ENCODE data around the gene RCVRN.
A peak's percentile ranks its signal among the peaks of the same experiment; 100 is the strongest.

RCVRN gene

GRCh38 chr17:9951803-9952202, 46.7 kb upstream of the RCVRN start:
- ChIA-PET POLR2A (no interaction called here), CTCF (interaction anchor here (1.0 kb wide), 1 partner anchor 23 kb away, joined by 3 read pairs; no protein-coding TSS in a partner anchor)
- Histone ChIP-seq H3K4me1 (ENCODE audit: control insufficient read depth, insufficient read depth, low read length) (no peaks in the 10 kb centered on the region), H3K27ac (ENCODE audit: extremely low read depth, low read depth, low read length) (no peak overlapping the region), H3K9me3 (ENCODE audit: control insufficient read depth, insufficient read depth, low read depth, low read length) (no peaks in the 10 kb centered on the region), H3K36me3 (ENCODE audit: control insufficient read depth in 2 of 2, insufficient read depth in 1 of 2, low read length in 2 of 2) (no peaks in the 10 kb centered on the region), H3K4me3 (ENCODE audit: low read depth, low read length) (no peak overlapping the region)
- no peak for TF ChIP-seq SETDB1 (IDR thresholded peaks at IDR 0.05; ENCODE audit: insufficient read length, low read length)
- TF ChIP-seq REST (tag by site-specific recombination; IDR thresholded peaks at IDR 0.05), result peak; percentile 76

GRCh38 chr17:9948928-9949327, 43.9 kb upstream of the RCVRN start:
- H3K9me3 ChIP-seq (ENCODE audit: control insufficient read depth, insufficient read depth, low read depth, low read length), result no peaks in the 10 kb centered on the region
- TF ChIP-seq ZNF148 (tag by site-specific recombination; IDR thresholded peaks at IDR 0.05; ENCODE audit: borderline replicate concordance) (no peak), ZNF600 (tag by site-specific recombination; IDR thresholded peaks at IDR 0.05) (no peak)
- H3K4me3 ChIP-seq (ENCODE audit: low read depth, low read length), result no peak overlapping the region
- CTCF ChIA-PET, result interaction anchor here (0.5 to 1.8 kb wide), 5 partner anchors 10 to 379 kb away, joined by 3 to 6 read pairs (median 4); no protein-coding TSS in a partner anchor
- POLR2A ChIA-PET, result no interaction called here
- no peak overlapping the region for H3K27ac ChIP-seq (ENCODE audit: extremely low read depth, low read depth, low read length)
- H3K4me1 ChIP-seq (ENCODE audit: control insufficient read depth, insufficient read depth, low read length), result no peaks in the 10 kb centered on the region; the same call in 1 of the 2 replicates
- H3K36me3 ChIP-seq (ENCODE audit: control insufficient read depth in 2 of 2, insufficient read depth in 1 of 2, low read length in 2 of 2), result no peaks in the 10 kb centered on the region

- Histone ChIP-seq H3K36me3 (ENCODE audit: control insufficient read depth in 2 of 2, insufficient read depth in 1 of 2, low read length in 2 of 2) (no peaks in the 10 kb centered on the region), H3K9me3 (ENCODE audit: control insufficient read depth, insufficient read depth, low read depth, low read length) (no peaks in the 10 kb centered on the region), H3K27ac (ENCODE audit: extremely low read depth, low read depth, low read length) (no peak overlapping the region), H3K4me3 (ENCODE audit: low read depth, low read length) (no peak overlapping the region), H3K4me1 (ENCODE audit: control insufficient read depth, insufficient read depth, low read length) (no peaks in the 10 kb centered on the region; the same call in 1 of the 2 replicates)
- ChIA-PET POLR2A (no interaction called here), CTCF (interaction anchor here (0.8 to 2.9 kb wide), 3 partner anchors 14 to 282 kb away, joined by 3 to 14 read pairs (median 3); no protein-coding TSS in a partner anchor)
- TF ChIP-seq TSHZ1 (tag by site-specific recombination; IDR thresholded peaks at IDR 0.05; ENCODE audit: borderline replicate concordance), result no peak
- TF ChIP-seq ZNF692 (tag by site-specific recombination; IDR thresholded peaks at IDR 0.05), result no peak
- TF ChIP-seq TRIM28 (IDR thresholded peaks at IDR 0.05; ENCODE audit: borderline replicate concordance, low read length), result no peak; the same call in 1 of the 2 replicates
- no peak for TF ChIP-seq ZNF544 (tag by site-specific recombination; IDR thresholded peaks at IDR 0.05)
- no peak for TF ChIP-seq IKZF3 (tag by site-specific recombination; IDR thresholded peaks at IDR 0.05)
- TF ChIP-seq SP7 (tag by site-specific recombination; IDR thresholded peaks at IDR 0.05), result no peak
- TF ChIP-seq ZSCAN5A (tag by site-specific recombination; IDR thresholded peaks at IDR 0.05), result no peak
- no peak for TF ChIP-seq ZNF48 (tag by site-specific recombination; IDR thresholded peaks at IDR 0.05)
- no peak for TF ChIP-seq ZNF704 (tag by site-specific recombination; IDR thresholded peaks at IDR 0.05)
- no peak for TF ChIP-seq ZNF658 (tag by site-specific recombination; IDR thresholded peaks at IDR 0.05)
These were observed 39.6 kb upstream of the RCVRN start for GRCh38 chr17:9944704-9945103.
